Heart right ventricle (tissue), 16 donors: ENCODE results near the gene CNMD. TPM values are rescaled to one million over a fixed set of nuclear protein-coding genes. Genes with fewer than 3 reads are reported as not detected.

Experiments
- ATAC-seq, 8 donors: fragments of 200-7000 bp; cut with Tn5 transposase; one replicate each; pipeline ENCODE4 v1.9.1; 2020; ENCODE audit warnings: mild to moderate bottlenecking in 8 of 8, moderate library complexity in 8 of 8, moderate number of reproducible peaks in 1 of 8
- DNase-seq, 2 donors: peaks; one replicate each; pipeline ENCODE4 v3.0.0-alpha.2; 2020
- H3K27ac ChIP-seq, 10 donors: fragments of 200-600 bp; sonication (generic) in 2 of 10; one replicate each; pipeline versions ENCODE4 v1.5.0 to v1.8.0; 2020 to 2022; ENCODE audit warnings: mild to moderate bottlenecking in 3 of 10
- H3K27me3 ChIP-seq, 7 donors: fragments of 200-600 bp; one replicate each; pipeline ENCODE4 v1.8.0; 2021 to 2022; ENCODE audit warnings: mild to moderate bottlenecking in 2 of 7
- H3K36me3 ChIP-seq, 9 donors: fragments of 200-600 bp; sonication (generic) in 1 of 9; one replicate each; pipeline versions ENCODE4 v1.5.0 to v1.8.0; 2020 to 2022; ENCODE audit warnings: mild to moderate bottlenecking in 2 of 9
- H3K4me1 ChIP-seq, 9 donors: fragments of 200-600 bp; sonication (generic) in 1 of 9; one replicate each; pipeline versions ENCODE4 v1.5.0 to v1.8.0; 2020 to 2022; ENCODE audit warnings: mild to moderate bottlenecking in 4 of 9
- H3K4me3 ChIP-seq, 10 donors: fragments of 200-600 bp; sonication (generic) in 2 of 10; one replicate each; pipeline versions ENCODE4 v1.5.0 to v1.8.0; 2020 to 2022; ENCODE audit warnings: mild to moderate bottlenecking in 7 of 10, moderate library complexity in 2 of 10
- H3K9me3 ChIP-seq, 11 donors: fragments of 200-600 bp in 10 of 11; sonication (generic) in 2 of 11; one replicate each; pipeline versions ENCODE4 v1.5.0 to v1.8.0; 2013 to 2022; ENCODE audit warnings: mild to moderate bottlenecking in 2 of 11, control low read depth in 1 of 11, moderate library complexity in 1 of 11
- CTCF ChIP-seq, 9 donors: fragments of 200-600 bp; sonication (generic) in 2 of 9; IDR thresholded peaks; one replicate each; pipeline versions ENCODE4 v1.5.0 to v1.8.0; 2021 to 2022; ENCODE audit warnings: antibody characterized with exemption in 9 of 9, mild to moderate bottlenecking in 5 of 9, moderate library complexity in 1 of 9
- WGBS, 2 donors: extraction: QIAGEN DNeasy Blood & Tissue Kit; methylation state at CpG; one replicate each; pipeline ENCODE4 v1.1.7; 2013; ENCODE audit warnings: inconsistent platforms in 1 of 2; 5-methylcytosine and 5-hydroxymethylcytosine counted together
- intact Hi-C, 10 donors: fragments of 100-400 bp; cut with DNase I; formaldehyde crosslinking; loops; one replicate each; pipeline versions ENCODE4 v1.11.1 to v1.14.2; 2022
- polyA plus RNA-seq, 2 donors: library from polyadenylated mRNA; stranded (reverse); fragments of 200-250 nt; gene quantifications; one replicate each; pipeline ENCODE4 v1.2.3, GENCODE V29; 2013
- total RNA-seq, 10 donors: library from RNA; stranded (reverse); fragmentation: NEBNext Ultra II Directional in 3 of 10; extraction: Animal tissue kit (Norgen Biotek cat#: 25700) in 3 of 10; gene quantifications; one replicate each; pipeline versions ENCODE4 v1.2.1 to v1.2.4, GENCODE V29; 2021 to 2023
- donor health status: Arrhythmogenic right ventricular cardiomyopathy.
- donor health status: ischemic (EF 13 %, LVEDD 7.1; RV severe dilation, severe dysfunction).
- donor health status: healthy with polysubstance abuse.
- donor health status: DM: no; HTN: yes; CAD: no.
- donor health status: DM: no; HTN: no; CAD: no.
- donor health status: ischemic (EF 25% LVEDD 6.9; RV normal size, moderate dysfunction).
- donor health status: ischemic (EF 25% LVEDD 5.7; RV mildly dilated, moderate dysfunction).
- donor health status: healthy.
- donor health status: DM: yes; HTN: yes; CAD: no.
- donor health status: Ischemic cardiomyopathy.
- donor health status: ischemic (EF 35%, LVEDD 5.7; RV mildly dilated, moderate dysfunction).
- donor health status: nonischemic (EF 11% LVEDD 7.7; RV severe dilation, severe dysfunction).
- donor health status: DM: yes; HTN: yes; CAD: no.
- donor health status: PGD.
- donor health status: ischemic (EF 29% LVEDD 5.4; RV normal size, mild dysfunction).
- donor health status: nonischemic (EF 23%, LVEDD 6.1; RV moderate dilation, normal function).

The CNMD gene
- total and polyA plus RNA-seq, 12 donors, result not detected

GRCh38 chr13:52659340-52659739, 80.3 kb downstream of the CNMD start:
- peaks cover 0 to 77% (median 32%) of the 10 kb centered on the region in 9 donors for H3K36me3 ChIP-seq
- no peaks in the 10 kb centered on the region for H3K9me3 ChIP-seq
- H3K27me3 ChIP-seq, result no peaks in the 10 kb centered on the region
- 90 to 92% methylated on average over 2 of the region's 2 CpGs for WGBS, 2 donors
- no peak overlapping the region for H3K27ac ChIP-seq
- H3K4me1 ChIP-seq, result peaks cover 0 to 28% (median 23%) of the 10 kb centered on the region in 9 donors
- no peak for TF ChIP-seq CTCF (IDR thresholded peaks at IDR 0.05)
- no peak for ATAC-seq
- intact Hi-C loops, result loop anchor here in 1 of 10 donors (10.0 kb wide), 1 partner anchor 205 kb away; the partner anchor contains the start of genes CKAP2 and VPS36
- no peak overlapping the region for H3K4me3 ChIP-seq
- no peak for DNase-seq

Other genes starting within 250 kb of the CNMD start
- 1 to 10 TPM; 1.7 to 4.7 (median 3.4) TPM for gene HNRNPA1L2, start 97.4 kb downstream of the CNMD start, total RNA-seq
- gene HNRNPA1L2, start 97.4 kb downstream of the CNMD start, polyA plus RNA-seq, result 1 to 10 TPM; 4.7 to 9.1 TPM
- gene SUGT1, start 87.0 kb downstream of the CNMD start, total RNA-seq, result 10 to 100 TPM; 44.3 to 61.7 (median 53.9) TPM
- gene SUGT1, start 87.0 kb downstream of the CNMD start, polyA plus RNA-seq, result 10 to 100 TPM; 53.8 to 55.9 TPM
- gene PCDH8, start 108.8 kb upstream of the CNMD start, total RNA-seq, result not detected
- gene PCDH8, start 108.8 kb upstream of the CNMD start, polyA plus RNA-seq, result not detected